ENCODE results near the gene USP12. TPM values are rescaled to one million over a fixed set of nuclear protein-coding genes. Genes with fewer than 3 reads are reported as not detected.

USP12 gene
- total and polyA plus RNA-seq, 3 experiments from 2014 or later, result 14.5 to 73.2 (median 72.1) TPM

DNA sequence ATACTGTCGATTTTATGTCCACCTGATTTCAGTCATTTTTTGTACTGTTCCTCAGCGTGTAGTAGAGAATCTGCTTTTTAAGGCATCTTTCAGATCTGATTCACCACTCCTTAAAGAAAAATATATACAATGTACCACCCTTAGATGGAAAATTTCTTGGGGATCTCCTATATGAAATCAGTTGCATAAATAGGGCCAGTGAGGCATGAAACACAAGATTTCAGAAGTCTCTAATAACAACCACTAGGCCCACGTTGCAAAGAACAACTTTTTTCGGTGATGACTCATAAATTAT, 1.4 kb downstream of the USP12 start:
- no peaks in the 10 kb centered on the region for H3K36me3 ChIP-seq (ENCODE audit: insufficient read depth, low read length)
- peak overlapping the region; percentile 58 for H3K4me3 ChIP-seq (ENCODE audit: low read length)
- CTCF ChIA-PET, result interaction anchor here (1.7 kb wide), 1 partner anchor 100 kb away, joined by 4 read pairs; the partner anchor contains the start of gene RASL11A
- peaks cover 45% of the 10 kb centered on the region for H3K4me1 ChIP-seq (ENCODE audit: insufficient read depth, low read length)
- POLR2A ChIA-PET, result interaction anchor here (0.6 to 0.9 kb wide), 3 partner anchors 9 to 100 kb away, joined by 3 read pairs; partner anchors contain the start of gene RASL11A
- no peaks in the 10 kb centered on the region for H3K27me3 ChIP-seq (ENCODE audit: insufficient read depth, low read length, poor library complexity, severe bottlenecking)
- H3K9me3 ChIP-seq (ENCODE audit: low read length), result no peaks in the 10 kb centered on the region
- no peaks in the 10 kb centered on the region for H3K9me3 Mint-ChIP-seq
- H3K4me3 Mint-ChIP-seq, result peak overlapping the region; percentile 91 to 98 (median 97)
- peak overlapping the region; percentile 46 to 99 (median 97) for H3K27ac Mint-ChIP-seq
- H3K4me1 Mint-ChIP-seq, result peaks cover 53 to 66% (median 59%) of the 10 kb centered on the region in 3 donors
- no peak for DNase-seq
- H3K27me3 Mint-ChIP-seq, result no peaks in the 10 kb centered on the region
- peaks cover 0 to 9% (median 0%) of the 10 kb centered on the region in 3 donors for H3K36me3 Mint-ChIP-seq
- no peak overlapping the region for H3K27ac ChIP-seq (ENCODE audit: low read depth, low read length)

DNA sequence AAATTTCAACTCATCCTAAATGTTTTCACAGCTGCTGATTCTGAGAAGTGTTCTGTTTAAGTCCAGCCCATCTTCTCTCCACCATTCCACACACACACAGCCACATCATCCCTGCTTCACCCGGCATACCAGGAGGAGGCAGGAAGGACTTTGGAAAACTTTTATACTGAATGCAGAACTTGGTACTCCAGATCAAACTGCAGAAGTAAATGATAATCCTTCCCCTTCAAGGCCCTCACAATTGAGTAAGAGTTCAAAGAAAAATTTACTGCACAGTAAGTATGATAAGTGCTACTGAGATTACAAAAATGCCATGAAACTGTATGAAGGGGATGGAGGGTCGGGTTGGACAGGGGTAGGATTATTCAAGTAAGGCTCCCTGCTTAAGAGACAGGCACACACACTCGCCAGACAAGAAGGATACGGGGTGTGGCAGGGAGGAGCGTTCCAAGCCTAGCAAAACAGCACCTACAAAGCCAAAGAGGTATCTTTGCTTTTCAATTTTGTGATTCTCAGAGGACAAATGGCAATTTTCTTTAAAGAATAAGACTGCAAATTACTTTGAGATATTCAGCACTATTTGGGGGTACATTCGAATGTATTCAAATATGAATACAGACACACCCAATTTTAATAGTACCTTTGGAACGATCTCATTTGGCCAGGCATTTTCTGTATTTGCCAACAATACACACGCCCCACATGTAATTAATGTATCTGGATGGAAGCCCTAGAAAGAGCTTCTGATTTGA, 2.5 kb downstream of the USP12 start:
- H3K27me3 ChIP-seq (ENCODE audit: insufficient read depth, low read length, poor library complexity, severe bottlenecking), result no peaks in the 10 kb centered on the region
- Mint-ChIP-seq H3K36me3 (peaks cover 0 to 9% (median 0%) of the 10 kb centered on the region in 3 donors), H3K27me3 (no peaks in the 10 kb centered on the region), H3K27ac (peak overlapping the region in 7 of 8 donors; percentile 1 to 98 (median 58)), H3K4me1 (peaks cover 57 to 74% (median 68%) of the 10 kb centered on the region in 3 donors), H3K9me3 (no peaks in the 10 kb centered on the region), H3K4me3 (peak overlapping the region in 6 of 7 donors; percentile 10 to 98 (median 94))
- ChIA-PET POLR2A (no interaction called here), CTCF (interaction anchor here (1.7 kb wide), 1 partner anchor 101 kb away, joined by 4 read pairs; the partner anchor contains the start of gene RASL11A)
- H3K27ac ChIP-seq (ENCODE audit: low read depth, low read length), result no peak overlapping the region
- H3K4me3 ChIP-seq (ENCODE audit: low read length), result no peak overlapping the region
- peaks cover 45% of the 10 kb centered on the region for H3K4me1 ChIP-seq (ENCODE audit: insufficient read depth, low read length)
- no peak for DNase-seq
- no peaks in the 10 kb centered on the region for H3K9me3 ChIP-seq (ENCODE audit: low read length)
- H3K36me3 ChIP-seq (ENCODE audit: insufficient read depth, low read length), result no peaks in the 10 kb centered on the region

GRCh38 chr13:27168086-27168485, 3.5 kb downstream of the USP12 start:
- ChIA-PET POLR2A (no interaction called here), CTCF (interaction anchor here (0.7 kb wide), 1 partner anchor 82 kb away, joined by 3 read pairs; no protein-coding TSS in a partner anchor)
- Mint-ChIP-seq H3K4me1 (peaks cover 60 to 82% (median 75%) of the 10 kb centered on the region in 3 donors), H3K4me3 (peak overlapping the region in 5 of 7 donors; percentile 1 to 51 (median 44)), H3K36me3 (peaks cover 0 to 10% (median 0%) of the 10 kb centered on the region in 3 donors), H3K9me3 (no peaks in the 10 kb centered on the region), H3K27ac (peak overlapping the region in 7 of 8 donors; percentile 38 to 98 (median 82)), H3K27me3 (no peaks in the 10 kb centered on the region)
- H3K27me3 ChIP-seq (ENCODE audit: insufficient read depth, low read length, poor library complexity, severe bottlenecking), result no peaks in the 10 kb centered on the region
- no peak for DNase-seq
- peaks cover 43% of the 10 kb centered on the region for H3K4me1 ChIP-seq (ENCODE audit: insufficient read depth, low read length)
- H3K9me3 ChIP-seq (ENCODE audit: low read length), result no peaks in the 10 kb centered on the region
- no peaks in the 10 kb centered on the region for H3K36me3 ChIP-seq (ENCODE audit: insufficient read depth, low read length)
- no peak overlapping the region for H3K27ac ChIP-seq (ENCODE audit: low read depth, low read length)
- H3K4me3 ChIP-seq (ENCODE audit: low read length), result no peak overlapping the region

- H3K4me1 Mint-ChIP-seq, result peaks cover 58 to 89% (median 78%) of the 10 kb centered on the region in 3 donors
- no peak overlapping the region for H3K4me3 ChIP-seq (ENCODE audit: low read length)
- H3K36me3 ChIP-seq (ENCODE audit: insufficient read depth, low read length), result no peaks in the 10 kb centered on the region
- ChIA-PET CTCF (no interaction called here), POLR2A (no interaction called here)
- no peaks in the 10 kb centered on the region for H3K9me3 ChIP-seq (ENCODE audit: low read length)
- no peak overlapping the region for H3K27ac ChIP-seq (ENCODE audit: low read depth, low read length)
- H3K27ac Mint-ChIP-seq, result peak overlapping the region in 1 of 8 donors; percentile 9
- H3K9me3 Mint-ChIP-seq, result no peaks in the 10 kb centered on the region
- peak overlapping the region in 1 of 7 donors; percentile 27 for H3K4me3 Mint-ChIP-seq
- no peaks in the 10 kb centered on the region for H3K27me3 ChIP-seq (ENCODE audit: insufficient read depth, low read length, poor library complexity, severe bottlenecking)
- peaks cover 37% of the 10 kb centered on the region for H3K4me1 ChIP-seq (ENCODE audit: insufficient read depth, low read length)
- no peaks in the 10 kb centered on the region for H3K27me3 Mint-ChIP-seq
- peaks cover 0 to 6% (median 0%) of the 10 kb centered on the region in 3 donors for H3K36me3 Mint-ChIP-seq
- DNase-seq, result no peak
These were observed 5.3 kb downstream of the USP12 start for GRCh38 chr13:27166313-27166712.

DNA sequence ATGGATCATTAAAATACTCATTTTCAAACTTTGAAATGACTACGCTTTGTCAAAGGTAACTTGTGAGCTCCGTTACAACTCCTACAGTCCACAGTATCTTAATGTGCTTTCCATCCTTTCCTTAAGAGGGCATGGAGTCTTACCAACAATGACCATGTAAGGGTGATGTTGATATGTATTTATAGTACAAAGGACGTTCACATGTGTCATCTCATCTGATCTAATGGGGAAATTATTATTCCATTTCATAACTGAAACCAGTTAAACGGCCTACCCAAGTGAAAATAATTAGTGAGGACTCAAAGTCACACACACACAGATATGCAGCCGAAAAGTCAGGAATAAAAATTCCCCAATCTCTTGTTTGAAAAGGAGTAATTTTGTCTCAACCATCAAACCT, 9.6 kb downstream of the USP12 start:
- H3K4me3 ChIP-seq (ENCODE audit: low read length), result no peak overlapping the region
- no peak overlapping the region for H3K27ac Mint-ChIP-seq
- H3K27me3 ChIP-seq (ENCODE audit: insufficient read depth, low read length, poor library complexity, severe bottlenecking), result no peaks in the 10 kb centered on the region
- H3K9me3 ChIP-seq (ENCODE audit: low read length), result no peaks in the 10 kb centered on the region
- no peaks in the 10 kb centered on the region for H3K36me3 ChIP-seq (ENCODE audit: insufficient read depth, low read length)
- H3K4me1 ChIP-seq (ENCODE audit: insufficient read depth, low read length), result peaks cover 20% of the 10 kb centered on the region
- peak overlapping the region in 2 of 7 donors; percentile 9 to 33 for H3K4me3 Mint-ChIP-seq
- no peaks in the 10 kb centered on the region for H3K9me3 Mint-ChIP-seq
- DNase-seq, result no peak
- peaks cover 55 to 90% (median 82%) of the 10 kb centered on the region in 3 donors for H3K4me1 Mint-ChIP-seq
- H3K36me3 Mint-ChIP-seq, result peaks cover 0 to 3% (median 0%) of the 10 kb centered on the region in 3 donors
- ChIA-PET CTCF (no interaction called here), POLR2A (interaction anchor here (1.3 kb wide), 1 partner anchor 8 kb away, joined by 3 read pairs; no protein-coding TSS in a partner anchor)
- no peaks in the 10 kb centered on the region for H3K27me3 Mint-ChIP-seq
- no peak overlapping the region for H3K27ac ChIP-seq (ENCODE audit: low read depth, low read length)

- CTCF ChIA-PET, result no interaction called here
- peaks cover 0 to 1% (median 0%) of the 10 kb centered on the region in 5 donors for H3K9me3 Mint-ChIP-seq
- no peak overlapping the region for H3K27ac Mint-ChIP-seq
- DNase-seq, result no peak
- peaks cover 0 to 5% (median 4%) of the 10 kb centered on the region in 3 donors for H3K36me3 Mint-ChIP-seq
- H3K4me3 Mint-ChIP-seq, result no peak overlapping the region
- H3K4me1 ChIP-seq (ENCODE audit: insufficient read depth, low read length), result peaks cover 19% of the 10 kb centered on the region
- H3K36me3 ChIP-seq (ENCODE audit: insufficient read depth, low read length), result no peaks in the 10 kb centered on the region
- H3K9me3 ChIP-seq (ENCODE audit: low read length), result no peaks in the 10 kb centered on the region
- no peaks in the 10 kb centered on the region for H3K27me3 ChIP-seq (ENCODE audit: insufficient read depth, low read length, poor library complexity, severe bottlenecking)
- H3K27ac ChIP-seq (ENCODE audit: low read depth, low read length), result no peak overlapping the region
- H3K4me1 Mint-ChIP-seq, result peaks cover 55 to 90% (median 83%) of the 10 kb centered on the region in 3 donors
- no peak overlapping the region for H3K4me3 ChIP-seq (ENCODE audit: low read length)
- POLR2A ChIA-PET, result interaction anchor here (1.3 kb wide), 1 partner anchor 9 kb away, joined by 3 read pairs; no protein-coding TSS in a partner anchor
- no peaks in the 10 kb centered on the region for H3K27me3 Mint-ChIP-seq
These were observed 10.2 kb downstream of the USP12 start for GRCh38 chr13:27161423-27161822.

GRCh38 chr13:27160657-27161295, 10.8 kb downstream of the USP12 start:
- H3K27ac ChIP-seq (ENCODE audit: low read depth, low read length), result no peak overlapping the region
- H3K4me1 Mint-ChIP-seq, result peaks cover 54 to 89% (median 84%) of the 10 kb centered on the region in 3 donors
- peaks cover 14% of the 10 kb centered on the region for H3K4me1 ChIP-seq (ENCODE audit: insufficient read depth, low read length)
- H3K27ac Mint-ChIP-seq, result peak overlapping the region in 3 of 8 donors; percentile 21 to 49 (median 21)
- H3K27me3 Mint-ChIP-seq, result no peaks in the 10 kb centered on the region
- H3K9me3 ChIP-seq (ENCODE audit: low read length), result no peaks in the 10 kb centered on the region
- CTCF ChIA-PET, result no interaction called here
- peaks cover 3 to 8% (median 7%) of the 10 kb centered on the region in 3 donors for H3K36me3 Mint-ChIP-seq
- DNase-seq, result peak in 1 of 5 donors; percentile 20
- POLR2A ChIA-PET, result interaction anchor here (1.3 kb wide), 1 partner anchor 9 kb away, joined by 3 read pairs; no protein-coding TSS in a partner anchor
- H3K9me3 Mint-ChIP-seq, result peaks cover 0 to 1% (median 0%) of the 10 kb centered on the region in 5 donors
- no peaks in the 10 kb centered on the region for H3K27me3 ChIP-seq (ENCODE audit: insufficient read depth, low read length, poor library complexity, severe bottlenecking)
- no peaks in the 10 kb centered on the region for H3K36me3 ChIP-seq (ENCODE audit: insufficient read depth, low read length)
- H3K4me3 Mint-ChIP-seq, result peak overlapping the region in 5 of 7 donors; percentile 15 to 62 (median 44)
- no peak overlapping the region for H3K4me3 ChIP-seq (ENCODE audit: low read length)
